GM12878 (cell line): ENCODE measurements around the gene KIRREL2.

Experiments
- CREB1 ChIP-seq: IDR thresholded peaks from 2 replicates; pipeline ENCODE4 v1.6.1; 2012; ENCODE audit warnings: low read depth, mild to moderate bottlenecking, inconsistent platforms
- POLR2AphosphoS5 ChIP-seq: IDR thresholded peaks from 2 replicates; pipeline ENCODE4 v1.6.1; 2011; ENCODE audit warnings: mild to moderate bottlenecking, low read length, inconsistent platforms
- USF2 ChIP-seq: IDR thresholded peaks from 2 replicates; pipeline ENCODE4 v1.6.1; 2011; ENCODE audit warnings: low read depth, low read length, improper control_type of control experiment, borderline replicate concordance
- ZZZ3 ChIP-seq: IDR thresholded peaks from 2 replicates; pipeline ENCODE4 v1.6.1; 2011; ENCODE audit warnings: low read depth; ENCODE audit not compliant: control insufficient read depth, insufficient read length

DNA sequence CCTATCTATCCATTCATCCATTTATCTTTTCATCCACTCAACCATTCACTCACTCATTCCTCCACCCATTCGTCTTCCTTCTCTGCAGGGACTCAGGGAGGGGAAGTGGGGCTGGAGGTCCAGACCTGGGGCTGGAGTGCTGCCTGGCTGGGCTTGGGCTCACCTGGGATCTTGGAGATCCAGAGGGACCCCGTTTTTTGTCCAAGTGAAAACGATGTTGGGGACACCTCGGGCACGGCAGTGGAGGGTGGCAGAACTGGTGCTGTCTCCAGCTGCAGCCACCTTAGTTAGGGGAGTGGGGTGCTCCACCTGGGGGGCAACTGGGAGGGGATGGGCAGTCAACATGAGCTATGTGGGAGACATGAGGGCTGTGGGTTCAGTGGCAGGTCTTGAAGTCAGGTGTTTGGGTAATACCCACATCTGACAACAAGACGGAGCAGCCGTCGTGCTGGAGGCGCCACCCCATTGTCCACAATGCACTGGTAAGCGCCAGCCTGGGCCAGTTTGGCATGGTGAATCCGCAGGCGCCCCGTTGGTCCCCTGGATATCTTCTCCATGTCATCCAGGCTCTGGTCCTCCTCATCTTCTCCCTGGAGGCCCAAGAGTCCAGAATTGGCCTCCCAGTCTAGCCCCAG lies 14.6 kb upstream of the KIRREL2 start:
- no peak for TF ChIP-seq CREB1
- no peak for TF ChIP-seq ZZZ3
- TF ChIP-seq POLR2AphosphoS5: no peak
- no peak for TF ChIP-seq USF2
